Natural killer cell (primary cell): ENCODE measurements around the gene CYREN. TPM values are rescaled to one million over a fixed set of nuclear protein-coding genes. Genes with fewer than 3 reads are reported as not detected.

ENCODE experiments used
- ATAC-seq, 3 donors: fragments of 150-1000 bp in 2 of 3; fragments of 200-7000 bp in 1 of 3; cut with Tn5 transposase; 1 replicate in 1 of 3; 2 replicates in 2 of 3; pipeline ENCODE4 v1.10.0; 2021; ENCODE audit warnings: mild to moderate bottlenecking in 2 of 3, moderate library complexity in 2 of 3
- DNase-seq, 2 donors: peaks; one replicate each; pipeline versions ENCODE4 v3.0.0 to v3.0.0-alpha.2; 2013 to 2021; ENCODE audit warnings: mixed read lengths in 1 of 2
- H3K27ac ChIP-seq: one replicate; pipeline ENCODE4 v1.5.1; 2013; ENCODE audit warnings: mild to moderate bottlenecking, low read length
- H3K27me3 ChIP-seq: one replicate; pipeline ENCODE4 v1.6.1; 2013; ENCODE audit warnings: low read length; ENCODE audit not compliant: control insufficient read depth, insufficient read depth
- H3K36me3 ChIP-seq: one replicate; pipeline ENCODE4 v1.6.1; 2013; ENCODE audit warnings: low read length; ENCODE audit not compliant: control insufficient read depth, insufficient read depth
- H3K4me1 ChIP-seq: one replicate; pipeline ENCODE4 v1.6.1; 2013; ENCODE audit warnings: low read length; ENCODE audit not compliant: control insufficient read depth, insufficient read depth
- H3K4me3 ChIP-seq: one replicate; pipeline ENCODE4 v1.5.1; 2013; ENCODE audit warnings: low read length
- H3K9me3 ChIP-seq: one replicate; pipeline ENCODE4 v1.6.1; 2013; ENCODE audit warnings: low read length; ENCODE audit not compliant: control insufficient read depth, insufficient read depth
- H3K27ac Mint-ChIP-seq, 2 donors: one replicate each; pipeline ENCODE4 v1.8.0; 2022; ENCODE audit warnings: mild to moderate bottlenecking in 2 of 2, mixed read lengths in 2 of 2, moderate library complexity in 1 of 2
- H3K27me3 Mint-ChIP-seq, 2 donors: one replicate each; pipeline ENCODE4 v1.8.0; 2022; ENCODE audit warnings: low read depth in 2 of 2, mixed read lengths in 2 of 2
- H3K36me3 Mint-ChIP-seq: one replicate; pipeline ENCODE4 v1.8.0; 2022; ENCODE audit warnings: mixed read lengths
- H3K4me1 Mint-ChIP-seq, 2 donors: one replicate each; pipeline ENCODE4 v1.8.0; 2022; ENCODE audit warnings: mixed read lengths in 2 of 2
- H3K4me3 Mint-ChIP-seq: one replicate; pipeline ENCODE4 v1.8.0; 2022; ENCODE audit warnings: mild to moderate bottlenecking, moderate library complexity, mixed read lengths
- H3K9me3 Mint-ChIP-seq, 2 donors: one replicate each; pipeline ENCODE4 v1.8.0; 2022; ENCODE audit warnings: mixed read lengths in 2 of 2
- CTCF ChIP-seq: fragments of 200-600 bp; IDR thresholded peaks from one replicate; pipeline ENCODE4 v1.8.0; 2022; ENCODE audit warnings: antibody characterized with exemption
- WGBS: methylation state at CpG from one replicate; pipeline ENCODE4 v1.1.7; 2013; ENCODE audit warnings: missing lambda C conversion rate; ENCODE audit not compliant: insufficient coverage; 5-methylcytosine and 5-hydroxymethylcytosine counted together
- intact Hi-C: fragments of 100-400 bp; cut with micrococcal nuclease; formaldehyde crosslinking; loops from one replicate; pipeline ENCODE4 v1.14.2; 2022
- total RNA-seq, 4 donors: library from RNA; stranded (reverse); fragments of 120-200 nt in 1 of 4; gene quantifications; one replicate each; pipeline versions ENCODE4 v1.2.3 to v1.2.4, GENCODE V29; 2013 to 2022

The CYREN gene
- total RNA-seq, 3 donors from 2014 or later (not counting 1 experiment from before 2014, with no cell fraction given) = 26.1 to 33.9 (median 33.8) TPM

DNA sequence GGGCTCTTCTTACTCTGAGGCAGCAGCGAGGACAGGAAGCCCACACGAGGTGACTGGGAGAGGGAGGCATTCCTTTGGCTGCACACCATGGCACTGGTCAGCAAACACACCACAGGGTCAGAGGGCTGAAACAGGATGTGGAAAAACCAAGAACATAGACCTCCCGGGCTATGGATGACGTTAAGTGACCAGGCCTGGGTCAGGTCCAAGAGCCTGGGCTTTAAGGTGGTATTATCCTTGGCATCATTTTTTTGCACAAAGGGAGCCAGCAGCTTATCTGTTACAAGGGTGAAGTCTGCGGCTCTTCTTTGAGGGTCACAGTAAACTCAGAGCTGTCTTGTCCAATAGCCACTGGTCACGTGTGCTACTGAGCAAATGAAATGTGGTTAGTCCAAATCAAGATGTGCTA is 33.8 kb upstream of the CYREN start:
- Mint-ChIP-seq H3K4me3 (no peak overlapping the region), H3K27ac (no peak overlapping the region), H3K4me1 (peaks cover 11 to 22% of the 10 kb centered on the region in 2 donors), H3K27me3 (no peaks in the 10 kb centered on the region), H3K9me3 (no peaks in the 10 kb centered on the region), H3K36me3 (peaks cover 2% of the 10 kb centered on the region)
- no peak for ATAC-seq
- Histone ChIP-seq H3K27me3 (no peaks in the 10 kb centered on the region), H3K27ac (no peak overlapping the region), H3K4me3 (no peak overlapping the region), H3K36me3 (peaks cover 35% of the 10 kb centered on the region), H3K9me3 (no peaks in the 10 kb centered on the region), H3K4me1 (peaks cover 10% of the 10 kb centered on the region)
- TF ChIP-seq CTCF = no peak
- DNase-seq = no peak
- WGBS = 93% methylated on average over 6 of the region's 6 CpGs
- intact Hi-C loops = no loop called here

DNA sequence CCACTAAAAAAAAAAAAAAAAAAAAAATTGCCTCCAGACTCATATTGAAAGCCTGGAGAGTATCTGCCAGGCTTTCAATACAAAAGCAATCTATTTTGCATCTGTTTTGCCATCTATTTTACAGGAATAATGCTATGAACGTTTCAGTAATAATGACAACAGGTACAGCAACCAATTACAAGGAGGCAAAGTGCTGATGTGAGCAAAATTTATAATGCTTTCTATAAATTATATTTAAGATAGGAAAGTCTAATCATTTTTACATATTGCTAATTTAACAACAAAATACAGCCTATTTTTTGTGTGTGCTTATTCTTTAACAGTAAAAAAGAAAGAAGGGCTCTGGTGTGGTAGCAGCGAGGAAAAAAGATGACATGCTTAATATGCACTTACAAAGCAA is 30.8 kb upstream of the CYREN start:
- ATAC-seq = no peak
- Mint-ChIP-seq H3K9me3 (no peaks in the 10 kb centered on the region), H3K27ac (no peak overlapping the region), H3K36me3 (peaks cover 6% of the 10 kb centered on the region), H3K4me1 (no peaks in the 10 kb centered on the region), H3K27me3 (no peaks in the 10 kb centered on the region), H3K4me3 (no peak overlapping the region)
- no peak for TF ChIP-seq CTCF
- Histone ChIP-seq H3K27ac (no peak overlapping the region), H3K9me3 (no peaks in the 10 kb centered on the region), H3K27me3 (no peaks in the 10 kb centered on the region), H3K4me1 (no peaks in the 10 kb centered on the region), H3K36me3 (peaks cover 53% of the 10 kb centered on the region), H3K4me3 (no peak overlapping the region)
- intact Hi-C loops = no loop called here
- DNase-seq = no peak
- 100% methylated on average over 1 of the region's 2 CpGs for WGBS

DNA sequence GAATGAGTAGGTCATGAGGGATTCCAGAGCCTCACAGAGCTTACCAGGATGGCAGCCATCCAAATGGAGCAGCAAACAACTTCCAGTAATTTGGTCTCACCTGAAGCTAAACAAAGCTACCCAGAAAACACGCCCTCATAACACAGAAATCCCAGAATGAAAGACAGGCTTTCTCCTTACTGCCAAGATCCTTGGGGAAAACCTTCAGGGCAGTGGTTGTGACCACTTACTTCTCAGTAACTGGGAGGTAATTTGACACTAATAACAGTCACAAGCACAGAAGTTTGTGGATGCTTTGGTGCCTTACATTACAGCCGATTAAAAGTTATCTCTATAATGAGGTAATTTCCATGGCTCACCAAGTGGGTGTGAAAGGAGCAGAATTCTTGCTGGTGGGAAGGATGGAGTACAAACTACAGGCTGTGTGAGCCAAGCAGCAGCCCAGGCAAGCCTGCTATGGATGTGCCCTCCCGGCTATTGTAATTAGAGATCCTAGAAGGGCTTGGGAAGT is 30.4 kb upstream of the CYREN start:
- intact Hi-C loops = no loop called here
- no peak for ATAC-seq
- H3K27me3 Mint-ChIP-seq = no peaks in the 10 kb centered on the region
- no peaks in the 10 kb centered on the region for H3K9me3 Mint-ChIP-seq
- TF ChIP-seq CTCF = no peak
- H3K4me3 Mint-ChIP-seq = no peak overlapping the region
- peaks cover 6% of the 10 kb centered on the region for H3K36me3 Mint-ChIP-seq
- DNase-seq = no peak
- no peak overlapping the region for H3K27ac Mint-ChIP-seq
- Histone ChIP-seq H3K27ac (no peak overlapping the region), H3K27me3 (no peaks in the 10 kb centered on the region), H3K9me3 (no peaks in the 10 kb centered on the region), H3K36me3 (peaks cover 58% of the 10 kb centered on the region), H3K4me3 (no peak overlapping the region), H3K4me1 (no peaks in the 10 kb centered on the region)
- WGBS = 97% methylated on average over 3 of the region's 3 CpGs
- H3K4me1 Mint-ChIP-seq = no peaks in the 10 kb centered on the region

DNA sequence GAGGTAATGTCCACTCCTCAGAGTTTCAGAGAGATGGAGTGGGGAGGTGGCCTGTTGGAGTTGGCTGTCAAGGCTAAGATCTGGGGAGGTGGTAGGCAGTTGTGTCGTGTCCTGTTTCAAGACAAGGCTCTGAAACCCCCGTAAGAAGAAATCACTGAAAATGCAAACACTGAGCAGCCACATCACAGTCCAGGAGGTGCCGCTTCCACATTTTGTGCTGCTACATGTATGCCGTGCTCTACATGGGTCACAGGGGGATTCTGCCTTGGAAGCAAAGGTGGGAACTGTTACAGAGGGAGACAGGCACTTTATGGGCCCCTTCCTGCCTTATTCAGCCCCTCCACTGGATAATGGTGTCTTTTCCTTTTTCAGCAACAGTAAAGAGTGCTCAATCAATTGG is 28.9 kb upstream of the CYREN start:
- no peak for TF ChIP-seq CTCF
- Histone ChIP-seq H3K36me3 (peaks cover 65% of the 10 kb centered on the region), H3K27me3 (no peaks in the 10 kb centered on the region), H3K27ac (no peak overlapping the region), H3K9me3 (no peaks in the 10 kb centered on the region), H3K4me1 (no peaks in the 10 kb centered on the region), H3K4me3 (no peak overlapping the region)
- intact Hi-C loops = no loop called here
- ATAC-seq (no peak), DNase-seq (no peak)
- no peak overlapping the region for H3K4me3 Mint-ChIP-seq
- WGBS = 97% methylated on average over 4 of the region's 4 CpGs
- no peaks in the 10 kb centered on the region for H3K4me1 Mint-ChIP-seq
- no peaks in the 10 kb centered on the region for H3K27me3 Mint-ChIP-seq
- H3K36me3 Mint-ChIP-seq = peaks cover 6% of the 10 kb centered on the region
- no peaks in the 10 kb centered on the region for H3K9me3 Mint-ChIP-seq
- no peak overlapping the region for H3K27ac Mint-ChIP-seq
